K562 (cell line): ENCODE measurements around the gene CHST1. TPM values are rescaled to one million over a fixed set of nuclear protein-coding genes. Genes with fewer than 3 reads are reported as not detected.

Experiments
- REST ChIP-seq, 2 experiments: fragments of 450-650 bp; formaldehyde crosslinking in 1 of 2; IDR thresholded peaks; 2 replicates each; pipeline versions ENCODE4 v1.4.0 to v1.6.1; 2014 to 2020; ENCODE audit warnings: mild to moderate bottlenecking in 2 of 2, borderline replicate concordance in 1 of 2, low read depth in 1 of 2
- polyA plus RNA-seq, 8 experiments: library from polyadenylated mRNA; depleted of rRNA in 4 of 8; stranded (reverse) in 5 of 8; unstranded in 3 of 8; fragments of >200 nt; fragmentation: Nextera tagmentation in 2 of 8; fragmentation: Illumina TruSeq in 1 of 8; extraction: Ambion mirVana in 2 of 8; extraction: Trizol in 1 of 8; gene quantifications; 2 replicates each; pipeline versions ENCODE4 v1.2.1 to v1.2.3, GENCODE V29; 2011 to 2014; ENCODE audit warnings: inconsistent platforms in 1 of 8, missing spikeins in 1 of 8
- total RNA-seq, 7 experiments: library from RNA; depleted of rRNA in 6 of 7; stranded (reverse); fragments of >200 nt in 6 of 7; fragmentation: Illumina TruSeq in 2 of 7; extraction: Trizol in 2 of 7; gene quantifications; 2 replicates each; pipeline versions ENCODE4 v1.2.1 to v1.2.3, GENCODE V29; 2011 to 2021; ENCODE audit warnings: low replicate concordance in 1 of 7

Gene CHST1
- total and polyA plus RNA-seq, 9 of the 15 experiments (the other 6 are each of a cell fraction or from before 2014, with no cell fraction given), result 0.04 to 0.32 (median 0.18) TPM; not detected in 4

- peak; percentile 50 for TF ChIP-seq REST (IDR thresholded peaks at IDR 0.05; ENCODE audit: borderline replicate concordance)
- no peak for TF ChIP-seq REST (CRISPR knock-in tag; IDR thresholded peaks at IDR 0.05; ENCODE audit: low read depth)
Measured at GRCh38 chr11:45646275-45646927, 19.0 kb downstream of the CHST1 start (continued).
